OCI-LY1 (cell line): Measurements from ENCODE around the gene THOC5.

Experiments
- CTCF ChIP-seq: fragments of 200-600 bp; sonication (generic), shearing (Covaris generic); IDR thresholded peaks from 2 replicates; pipeline ENCODE4 v1.5.1; 2017; ENCODE audit warnings: mild to moderate bottlenecking, antibody characterized with exemption, low read length, moderate library complexity, mixed read lengths
- EZH2 ChIP-seq: fragments of 200-600 bp; sonication (generic), shearing (Covaris generic); IDR thresholded peaks from 2 replicates; pipeline ENCODE4 v1.8.0; 2017; ENCODE audit warnings: borderline replicate concordance, mixed run types, mild to moderate bottlenecking, antibody characterized with exemption, low read length, moderate library complexity, mixed read lengths

GRCh38 chr22:29593923-29594322 is 40.4 kb upstream of the THOC5 start:
- TF ChIP-seq CTCF, result no peak
- no peak for TF ChIP-seq EZH2
